H1 (cell line): ENCODE data around the gene SESN1. TPM values are rescaled to one million over a fixed set of nuclear protein-coding genes. Genes with fewer than 3 reads are reported as not detected.

Source experiments
- CTCF ChIA-PET: fragments of 300-600 bp; sonication (Branson Sonifier 250); formaldehyde crosslinking; loops from one replicate; lab custom pipeline; 2021; ENCODE audit not compliant: partially characterized antibody; lab: Charles Lee
- POLR2A ChIA-PET: fragments of 300-600 bp; sonication (Branson Sonifier 250); formaldehyde crosslinking; loops from one replicate; lab custom pipeline; 2021; ENCODE audit warnings: inconsistent platforms; ENCODE audit not compliant: partially characterized antibody; lab: Charles Lee
- DNase-seq, 2 experiments: peaks; one replicate each; pipeline versions ENCODE4 v3.0.0 to v3.0.0-alpha.2; 2010 to 2022; ENCODE audit warnings: low spot score in 2 of 2, low read depth in 1 of 2, mixed read lengths in 1 of 2
- FAIRE-seq: peaks from 2 replicates; lab custom pipeline; 2011; peaks lifted over from hg19 to GRCh38; lab: Jason Lieb, UNC
- H2AFZ ChIP-seq: 2 replicates; pipeline ENCODE4 v1.8.1; 2012; ENCODE audit warnings: low read length, inconsistent platforms
- H2AK5ac ChIP-seq: 2 replicates; pipeline ENCODE4 v1.6.1; 2013; ENCODE audit warnings: low read depth, low read length
- H2BK120ac ChIP-seq: replicated peaks from 2 replicates; pipeline ENCODE3; 2013; ENCODE audit warnings: low read depth, low read length, inconsistent platforms
- H2BK12ac ChIP-seq: 2 replicates; pipeline ENCODE4 v1.6.1; 2013; ENCODE audit warnings: low read depth, low read length
- H2BK15ac ChIP-seq: 2 replicates; pipeline ENCODE4 v1.6.1; 2013; ENCODE audit warnings: low read length
- H2BK20ac ChIP-seq: 2 replicates; pipeline ENCODE4 v1.6.1; 2013; ENCODE audit warnings: low read length
- H2BK5ac ChIP-seq: 2 replicates; pipeline ENCODE4 v1.6.1; 2013; ENCODE audit warnings: low read depth, low read length
- H3K14ac ChIP-seq: 2 replicates; pipeline ENCODE4 v1.6.1; 2013; ENCODE audit warnings: inconsistent platforms; ENCODE audit not compliant: insufficient read length
- H3K18ac ChIP-seq: 2 replicates; pipeline ENCODE4 v1.6.1; 2013; ENCODE audit warnings: low read length; ENCODE audit errors: extremely low read depth
- H3K23ac ChIP-seq: 2 replicates; pipeline ENCODE4 v1.6.1; 2013; ENCODE audit warnings: inconsistent platforms; ENCODE audit not compliant: insufficient read length
- H3K23me2 ChIP-seq: 2 replicates; pipeline ENCODE4 v1.6.1; 2013; ENCODE audit warnings: low read depth, low read length
- H3K27ac ChIP-seq: 2 replicates; pipeline ENCODE4 v1.6.1; 2011; ENCODE audit warnings: low read depth, low read length, inconsistent platforms
- H3K27me3 ChIP-seq, 4 experiments: replicated peaks in 1 of 4; 1 replicate in 1 of 4; 2 replicates in 3 of 4; pipeline versions ENCODE4 v1.6.1 to v1.8.1; 2011 to 2013; ENCODE audit warnings: low read length in 3 of 4, mild to moderate bottlenecking in 3 of 4, inconsistent platforms in 2 of 4, mixed read lengths in 2 of 4, moderate library complexity in 1 of 4; ENCODE audit not compliant: control insufficient read depth in 3 of 4, insufficient read depth in 3 of 4; ENCODE audit errors: extremely low read depth in 1 of 4
- H3K36me3 ChIP-seq, 4 experiments: 2 replicates each; pipeline versions ENCODE4 v1.6.1 to v1.8.1; 2011 to 2013; ENCODE audit warnings: mild to moderate bottlenecking in 4 of 4, low read length in 3 of 4, moderate library complexity in 2 of 4, control low read depth in 1 of 4, inconsistent platforms in 1 of 4; ENCODE audit not compliant: insufficient read depth in 4 of 4, control insufficient read depth in 2 of 4
- H3K4ac ChIP-seq: replicated peaks from 2 replicates; pipeline ENCODE3; 2013; ENCODE audit warnings: low read length, low read depth, mixed read lengths, inconsistent platforms; ENCODE audit not compliant: insufficient read length
- H3K4me1 ChIP-seq, 4 experiments: replicated peaks in 1 of 4; 1 replicate in 1 of 4; 2 replicates in 3 of 4; pipeline versions ENCODE4 v1.6.1 to v1.8.1; 2011 to 2013; ENCODE audit warnings: low read length in 3 of 4, inconsistent platforms in 2 of 4, mixed read lengths in 1 of 4; ENCODE audit not compliant: insufficient read depth in 4 of 4, control insufficient read depth in 3 of 4
- H3K4me2 ChIP-seq, 2 experiments: 2 replicates each; pipeline versions ENCODE4 v1.6.1 to v1.8.1; 2011 to 2013; ENCODE audit warnings: low read depth in 2 of 2, low read length in 2 of 2, control low read depth in 1 of 2, inconsistent platforms in 1 of 2, mild to moderate bottlenecking in 1 of 2; ENCODE audit not compliant: insufficient read depth in 1 of 2
- H3K4me3 ChIP-seq, 4 experiments: fragments of 200-600, 300-600 bp in 1 of 4; sonication (generic), shearing (Covaris generic), sonication (Bioruptor Twin) in 1 of 4; 2 replicates each; pipeline versions ENCODE4 v1.5.1 to v1.8.1; 2011 to 2016; ENCODE audit warnings: low read length in 4 of 4, low read depth in 3 of 4, control low read depth in 2 of 4, inconsistent platforms in 2 of 4, mild to moderate bottlenecking in 2 of 4, mixed read lengths in 1 of 4, moderate library complexity in 1 of 4; ENCODE audit not compliant: insufficient read depth in 2 of 4; ENCODE audit errors: extremely low read depth in 1 of 4
- H3K56ac ChIP-seq: replicated peaks from 2 replicates; pipeline ENCODE3; 2013; ENCODE audit warnings: low read depth, mild to moderate bottlenecking, mixed read lengths, low read length, inconsistent platforms; ENCODE audit not compliant: insufficient read length
- H3K79me1 ChIP-seq: 2 replicates; pipeline ENCODE4 v1.6.1; 2013; ENCODE audit warnings: low read depth, low read length, control low read depth
- H3K79me2 ChIP-seq, 2 experiments: 2 replicates each; pipeline versions ENCODE4 v1.6.1 to v1.8.1; 2012 to 2013; ENCODE audit warnings: low read length in 2 of 2, mild to moderate bottlenecking in 2 of 2, inconsistent platforms in 1 of 2; ENCODE audit not compliant: insufficient read depth in 2 of 2, control insufficient read depth in 1 of 2
- H3K9ac ChIP-seq, 4 experiments: replicated peaks in 1 of 4; 1 replicate in 1 of 4; 2 replicates in 3 of 4; pipeline versions ENCODE4 v1.6.1 to v1.8.1; 2011 to 2013; ENCODE audit warnings: low read depth in 3 of 4, low read length in 3 of 4, control low read depth in 2 of 4, mild to moderate bottlenecking in 2 of 4, moderate library complexity in 2 of 4, inconsistent platforms in 1 of 4; ENCODE audit errors: extremely low read depth in 1 of 4
- H3K9me3 ChIP-seq, 2 experiments: 2 replicates each; pipeline versions ENCODE4 v1.6.1 to v1.8.1; 2012 to 2013; ENCODE audit warnings: mild to moderate bottlenecking in 2 of 2, moderate library complexity in 2 of 2, control low read depth in 1 of 2, inconsistent platforms in 1 of 2, low read depth in 1 of 2, low read length in 1 of 2, mixed read lengths in 1 of 2; ENCODE audit not compliant: insufficient read depth in 2 of 2
- H4K20me1 ChIP-seq, 2 experiments: replicated peaks in 1 of 2; 2 replicates each; pipeline versions ENCODE3 to v1.8.1; 2011 to 2013; ENCODE audit warnings: inconsistent platforms in 2 of 2, low read length in 2 of 2, mild to moderate bottlenecking in 1 of 2; ENCODE audit not compliant: insufficient read depth in 2 of 2, control insufficient read depth in 1 of 2
- H4K5ac ChIP-seq: 2 replicates; pipeline ENCODE4 v1.6.1; 2013; ENCODE audit warnings: low read length, low read depth, mixed read lengths, inconsistent platforms; ENCODE audit not compliant: insufficient read length
- H4K8ac ChIP-seq: 2 replicates; pipeline ENCODE4 v1.8.0; 2013; ENCODE audit warnings: mild to moderate bottlenecking, moderate library complexity, low read length, inconsistent platforms; ENCODE audit not compliant: insufficient read depth; ENCODE audit errors: extremely low read depth
- H4K91ac ChIP-seq: replicated peaks from 2 replicates; pipeline ENCODE3; 2013; ENCODE audit warnings: low read length, mixed read lengths, inconsistent platforms; ENCODE audit not compliant: insufficient read length
- MAFK ChIP-seq: IDR thresholded peaks from 2 replicates; pipeline ENCODE4 v1.6.1; 2012; ENCODE audit warnings: low read depth, mild to moderate bottlenecking, improper control_type of control experiment, low read length
- SP2 ChIP-seq: IDR thresholded peaks from 2 replicates; pipeline ENCODE4 v1.6.1; 2012; ENCODE audit warnings: mild to moderate bottlenecking, low read length, inconsistent platforms
- WGBS, 2 experiments: shearing (Covaris generic) in 1 of 2; methylation state at CpG; one replicate each; pipeline versions ENCODE4 v1.1.6 to v1.1.7; 2013 to 2015; ENCODE audit warnings: low lambda C conversion rate in 2 of 2, mixed read lengths in 2 of 2, inconsistent platforms in 1 of 2, low coverage in 1 of 2, missing lambda C conversion rate in 1 of 2; ENCODE audit not compliant: insufficient replicate concordance in 2 of 2, insufficient coverage in 1 of 2, insufficient read length in 1 of 2; ENCODE audit errors: extremely low coverage in 1 of 2, missing lambda C conversion rate in 1 of 2; 5-methylcytosine and 5-hydroxymethylcytosine counted together
- polyA plus RNA-seq, 7 experiments: library from polyadenylated mRNA; depleted of rRNA in 3 of 7; stranded (reverse) in 5 of 7; unstranded in 2 of 7; fragments of >200 nt in 5 of 7; fragments of 200-250 nt in 2 of 7; gene quantifications; 1 replicate in 5 of 7; 2 replicates in 1 of 7; 4 replicates in 1 of 7; pipeline versions ENCODE4 v1.2.1 to v1.2.3, GENCODE V29; 2011 to 2013; ENCODE audit warnings: missing spikeins in 2 of 7, mixed read lengths in 2 of 7
- total RNA-seq: library from RNA; stranded (reverse); fragmentation: NEBNext Ultra II Directional; extraction: Animal tissue kit (Norgen Biotek cat#: 25700); gene quantifications from 2 replicates; pipeline ENCODE4 v1.2.1, GENCODE V29; 2021
- TF ChIP-seq, protein P1 (sequence below), 3 experiments: IDR thresholded peaks; 1 replicate in 2 of 3; 2 replicates in 1 of 3; pipeline versions ENCODE4 v1.5.1 to v1.6.1; 2011; ENCODE audit warnings: low read length in 3 of 3, mild to moderate bottlenecking in 3 of 3, inconsistent platforms in 2 of 3, low read depth in 1 of 3, moderate library complexity in 1 of 3; ENCODE audit not compliant: insufficient read depth in 1 of 3; ENCODE audit errors: control extremely low read depth in 1 of 3

Gene SESN1
- total and polyA plus RNA-seq, 2 of the 8 experiments (the other 6 are each of a cell fraction or from before 2014, with no cell fraction given): 12.8 to 15.6 TPM

DNA sequence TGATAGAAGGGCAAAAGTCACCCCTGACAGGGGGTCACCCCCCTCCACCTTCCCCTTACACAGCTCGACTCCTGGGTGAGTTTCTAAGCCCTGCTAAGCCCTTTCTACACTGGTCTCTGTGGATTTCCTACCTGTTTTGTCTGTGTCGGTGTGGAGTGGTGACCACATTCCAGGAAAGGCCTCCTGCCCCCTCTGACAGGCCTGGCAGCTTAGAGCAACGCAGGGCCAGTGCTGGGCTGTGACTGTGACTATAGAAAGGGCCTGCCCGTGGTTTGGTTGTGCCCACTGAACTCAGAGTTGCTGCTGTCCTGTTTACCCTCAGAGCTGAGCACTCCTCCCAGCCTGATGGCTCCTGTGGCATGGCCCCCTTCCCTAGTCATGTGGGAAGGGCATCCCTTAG is 137.4 kb downstream of the SESN1 start:
- Histone ChIP-seq H4K8ac (no peak overlapping the region), H2BK20ac (no peak overlapping the region), H3K23ac (no peak overlapping the region), H3K18ac (no peak overlapping the region), H3K9ac (no peak overlapping the region), H4K91ac (no peak overlapping the region), H3K27ac (no peak overlapping the region), H3K14ac (no peak overlapping the region), H2BK12ac (no peak overlapping the region), H3K23me2 (no peaks in the 10 kb centered on the region), H3K9me3 (no peaks in the 10 kb centered on the region), H3K56ac (no peak overlapping the region), H2BK15ac (no peak overlapping the region), H4K20me1 (peaks cover 0 to 2% of the 10 kb centered on the region in 2 experiments), H2BK5ac (no peak overlapping the region), H3K79me2 (no peaks in the 10 kb centered on the region), H3K4me1 (no peaks in the 10 kb centered on the region), H3K79me1 (no peaks in the 10 kb centered on the region), H2AFZ (no peak overlapping the region), H3K4me2 (no peak overlapping the region), H3K4ac (no peak overlapping the region), H3K4me3 (no peak overlapping the region), H3K36me3 (no peaks in the 10 kb centered on the region), H2AK5ac (no peak overlapping the region), H2BK120ac (no peak overlapping the region), H3K27me3 (no peaks in the 10 kb centered on the region), H4K5ac (no peak overlapping the region)
- POLR2A ChIA-PET: no interaction called here
- 87% methylated on average over 4 of the region's 4 CpGs; no CpG with 5 or more reads in 1 of the 2 experiments for WGBS, 2 experiments
- CTCF ChIA-PET: interaction anchor here (1.3 kb wide), 1 partner anchor 13 kb away, joined by 3 read pairs; no protein-coding TSS in a partner anchor
- DNase-seq (no peak), FAIRE-seq (no peak)
- no peak for TF ChIP-seq MAFK
- TF ChIP-seq SP2: no peak
- TF ChIP-seq, protein P1, sequence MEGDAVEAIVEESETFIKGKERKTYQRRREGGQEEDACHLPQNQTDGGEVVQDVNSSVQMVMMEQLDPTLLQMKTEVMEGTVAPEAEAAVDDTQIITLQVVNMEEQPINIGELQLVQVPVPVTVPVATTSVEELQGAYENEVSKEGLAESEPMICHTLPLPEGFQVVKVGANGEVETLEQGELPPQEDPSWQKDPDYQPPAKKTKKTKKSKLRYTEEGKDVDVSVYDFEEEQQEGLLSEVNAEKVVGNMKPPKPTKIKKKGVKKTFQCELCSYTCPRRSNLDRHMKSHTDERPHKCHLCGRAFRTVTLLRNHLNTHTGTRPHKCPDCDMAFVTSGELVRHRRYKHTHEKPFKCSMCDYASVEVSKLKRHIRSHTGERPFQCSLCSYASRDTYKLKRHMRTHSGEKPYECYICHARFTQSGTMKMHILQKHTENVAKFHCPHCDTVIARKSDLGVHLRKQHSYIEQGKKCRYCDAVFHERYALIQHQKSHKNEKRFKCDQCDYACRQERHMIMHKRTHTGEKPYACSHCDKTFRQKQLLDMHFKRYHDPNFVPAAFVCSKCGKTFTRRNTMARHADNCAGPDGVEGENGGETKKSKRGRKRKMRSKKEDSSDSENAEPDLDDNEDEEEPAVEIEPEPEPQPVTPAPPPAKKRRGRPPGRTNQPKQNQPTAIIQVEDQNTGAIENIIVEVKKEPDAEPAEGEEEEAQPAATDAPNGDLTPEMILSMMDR (IDR thresholded peaks at IDR 0.05; ENCODE audit: control extremely low read depth in 1 of 3, insufficient read depth in 1 of 3, low read depth in 1 of 3, low read length in 3 of 3): no peak
